SK-N-MC (cell line): ENCODE results near the gene OCA2.

Source experiments
- EZH2 ChIP-seq: fragments of 200-600 bp; sonication (generic); IDR thresholded peaks from one replicate; pipeline ENCODE4 v1.6.1; 2017; ENCODE audit warnings: antibody characterized with exemption
- POLR2AphosphoS5 ChIP-seq: IDR thresholded peaks from 2 replicates; pipeline ENCODE4 v1.6.1; 2012; ENCODE audit warnings: mild to moderate bottlenecking, low read depth, low read length, borderline replicate concordance

- TF ChIP-seq POLR2AphosphoS5 (no peak), EZH2 (no peak)
Measured at GRCh38 chr15:28047277-28047676, 51.8 kb downstream of the OCA2 start.
